GM12865 (cell line): Measurements from ENCODE around the gene CCDC152.
"Not testable (repeated sequence)": the region's sequence is repeated elsewhere in the genome, so short reads cannot be mapped to it uniquely, and the experiment has no call there.

Source experiments
- DNase-seq: peaks from one replicate; pipeline ENCODE4 v3.0.0; 2010; ENCODE audit warnings: low read depth
- H3K4me3 ChIP-seq: 2 replicates; pipeline ENCODE4 v1.5.1; 2011; ENCODE audit warnings: mild to moderate bottlenecking, low read depth, low read length, control low read depth
- TF ChIP-seq, protein P1 (sequence below): IDR thresholded peaks from 2 replicates; pipeline ENCODE4 v1.5.1; 2011; ENCODE audit warnings: low read length, control low read depth, low read depth, inconsistent platforms; ENCODE audit not compliant: insufficient read depth; ENCODE audit errors: missing control alignments

CCDC152 gene

DNA sequence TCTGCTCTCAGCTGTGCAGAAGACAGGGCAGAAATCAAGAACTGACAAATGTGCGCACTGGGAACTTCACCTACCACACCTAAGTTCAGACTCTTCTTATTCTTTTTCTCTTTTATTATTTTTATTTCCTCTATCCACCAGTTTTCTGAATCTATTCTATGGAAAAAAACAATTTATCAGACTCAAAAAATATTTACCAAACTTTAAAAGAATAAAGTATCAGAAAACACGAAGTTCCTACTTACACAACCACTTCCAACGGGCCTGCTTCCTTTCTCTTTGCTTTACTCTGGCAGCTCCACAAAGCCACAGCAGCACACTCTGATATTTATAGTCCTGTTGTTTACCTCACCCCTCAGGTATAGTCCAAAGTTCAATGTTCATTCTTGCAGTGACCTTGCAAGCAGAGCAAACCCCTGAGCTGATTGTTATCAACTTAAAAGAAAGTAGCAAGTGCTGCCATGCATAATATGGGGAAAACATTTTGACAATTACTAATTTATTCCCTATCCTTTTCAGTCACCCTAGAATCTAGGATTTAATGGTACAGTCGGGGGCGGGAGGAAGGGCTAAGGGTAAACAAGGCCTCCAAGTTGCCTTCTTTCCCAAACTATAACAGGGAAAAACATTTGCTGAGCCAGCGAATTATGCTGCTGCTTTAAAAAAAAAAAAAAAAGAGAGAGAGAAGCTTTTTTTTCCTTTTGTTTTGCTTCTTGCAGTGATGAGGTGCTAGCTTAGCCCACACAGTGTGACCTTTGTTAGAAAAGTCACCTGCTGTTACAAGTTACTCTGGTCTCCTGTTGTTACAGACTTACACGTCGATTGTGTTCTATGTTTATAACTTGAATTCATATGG, 55.2 kb downstream of the CCDC152 start, which contains the start of gene SELENOP:
Gene SELENOP (minus strand): TSS at position 302 of the 856 bp plus-strand sequence. CDS start 3,539 bp downstream, outside the sequence.
- no peak for DNase-seq
- TF ChIP-seq, protein P1, sequence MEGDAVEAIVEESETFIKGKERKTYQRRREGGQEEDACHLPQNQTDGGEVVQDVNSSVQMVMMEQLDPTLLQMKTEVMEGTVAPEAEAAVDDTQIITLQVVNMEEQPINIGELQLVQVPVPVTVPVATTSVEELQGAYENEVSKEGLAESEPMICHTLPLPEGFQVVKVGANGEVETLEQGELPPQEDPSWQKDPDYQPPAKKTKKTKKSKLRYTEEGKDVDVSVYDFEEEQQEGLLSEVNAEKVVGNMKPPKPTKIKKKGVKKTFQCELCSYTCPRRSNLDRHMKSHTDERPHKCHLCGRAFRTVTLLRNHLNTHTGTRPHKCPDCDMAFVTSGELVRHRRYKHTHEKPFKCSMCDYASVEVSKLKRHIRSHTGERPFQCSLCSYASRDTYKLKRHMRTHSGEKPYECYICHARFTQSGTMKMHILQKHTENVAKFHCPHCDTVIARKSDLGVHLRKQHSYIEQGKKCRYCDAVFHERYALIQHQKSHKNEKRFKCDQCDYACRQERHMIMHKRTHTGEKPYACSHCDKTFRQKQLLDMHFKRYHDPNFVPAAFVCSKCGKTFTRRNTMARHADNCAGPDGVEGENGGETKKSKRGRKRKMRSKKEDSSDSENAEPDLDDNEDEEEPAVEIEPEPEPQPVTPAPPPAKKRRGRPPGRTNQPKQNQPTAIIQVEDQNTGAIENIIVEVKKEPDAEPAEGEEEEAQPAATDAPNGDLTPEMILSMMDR = no peak
- H3K4me3 ChIP-seq = no peak within 1 kb of the TSS

DNA sequence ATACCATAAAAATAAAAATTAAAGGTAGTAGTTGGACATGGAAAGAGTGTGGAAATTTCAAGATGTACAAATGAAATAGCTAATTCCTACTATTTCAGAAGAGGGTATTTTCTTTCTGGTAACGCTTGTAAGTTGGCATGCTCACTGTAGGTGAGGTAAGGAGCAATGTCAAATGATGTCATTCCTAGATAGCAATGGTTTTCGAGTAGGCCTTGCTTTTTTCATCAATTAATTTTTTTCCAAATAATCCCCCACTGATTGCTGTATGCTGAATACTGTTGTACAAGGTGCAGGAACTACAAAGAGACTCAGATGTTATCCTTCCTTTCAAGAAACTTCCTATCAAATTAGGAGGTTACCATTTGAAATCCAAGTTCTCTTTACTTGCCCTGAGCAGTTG, 56.0 kb downstream of the CCDC152 start:
- DNase-seq = no peak
- no peak overlapping the region for H3K4me3 ChIP-seq

DNA sequence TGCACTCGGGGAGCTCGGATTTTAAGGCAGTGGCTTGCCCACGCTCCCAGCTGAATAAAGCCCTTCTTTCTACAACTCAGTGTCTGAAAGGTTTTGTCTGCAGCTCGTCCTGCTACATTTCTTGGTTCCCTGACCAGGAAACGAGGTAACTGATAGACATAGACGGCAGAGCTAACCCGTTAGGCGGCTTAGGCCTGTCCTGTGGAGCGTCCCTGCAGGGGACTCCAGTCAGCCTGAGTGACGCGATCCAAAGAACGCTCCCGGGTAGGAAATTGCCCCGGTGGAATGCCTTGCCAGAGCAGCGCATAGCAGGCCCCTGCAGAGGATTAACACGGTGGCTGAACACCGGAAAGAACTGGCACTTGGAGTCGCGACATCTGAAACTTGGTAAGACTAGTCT, 56.9 kb downstream of the CCDC152 start:
- TF ChIP-seq, protein P1 = no peak
- DNase-seq = no peak
- no peak overlapping the region for H3K4me3 ChIP-seq

More for the DNA sequence above, 56.0 kb downstream of the CCDC152 start:
- TF ChIP-seq, protein P1 = no peak

DNA sequence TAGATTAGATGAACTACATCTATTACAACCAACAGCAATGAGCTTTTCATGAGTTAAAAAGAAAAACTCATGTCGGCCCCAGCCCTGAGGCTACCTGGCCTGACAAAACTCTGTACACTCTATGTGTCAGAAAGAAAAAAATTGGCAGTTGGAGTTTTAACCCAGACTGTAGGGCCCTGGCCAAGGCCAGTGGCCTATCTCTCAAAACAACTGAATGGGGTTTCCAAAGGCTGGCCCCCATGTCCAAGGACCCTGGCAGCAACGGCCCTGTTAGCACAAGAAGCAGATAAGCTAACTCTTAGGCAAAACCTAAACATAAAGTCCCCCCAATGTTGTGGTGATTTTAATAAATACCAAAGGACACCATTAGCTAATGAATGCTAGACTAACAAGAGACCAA, 59.9 kb downstream of the CCDC152 start:
- not testable (repeated sequence) for H3K4me3 ChIP-seq, DNase-seq

DNA sequence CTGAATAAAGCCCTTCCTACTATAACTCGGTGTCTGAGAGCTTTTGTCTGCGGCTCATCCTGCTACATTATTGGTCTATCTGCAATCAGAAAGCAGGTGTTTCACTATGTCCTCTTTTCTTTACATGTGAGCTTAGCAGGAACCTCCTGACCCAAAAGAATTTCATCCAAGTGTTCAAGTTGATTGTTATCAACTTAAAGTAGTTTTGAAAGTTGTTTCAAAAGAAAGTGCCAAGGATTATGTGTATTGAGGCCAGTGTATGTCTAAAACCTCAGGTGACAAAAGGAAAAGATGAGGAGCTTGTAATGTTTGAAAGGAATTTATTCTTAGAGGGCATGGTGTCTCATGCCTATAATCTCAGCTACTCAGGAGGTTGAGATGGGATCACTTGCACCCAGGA, 63.1 kb downstream of the CCDC152 start:
- H3K4me3 ChIP-seq = no peak overlapping the region
- TF ChIP-seq, protein P1 = no peak
- DNase-seq = no peak

DNA sequence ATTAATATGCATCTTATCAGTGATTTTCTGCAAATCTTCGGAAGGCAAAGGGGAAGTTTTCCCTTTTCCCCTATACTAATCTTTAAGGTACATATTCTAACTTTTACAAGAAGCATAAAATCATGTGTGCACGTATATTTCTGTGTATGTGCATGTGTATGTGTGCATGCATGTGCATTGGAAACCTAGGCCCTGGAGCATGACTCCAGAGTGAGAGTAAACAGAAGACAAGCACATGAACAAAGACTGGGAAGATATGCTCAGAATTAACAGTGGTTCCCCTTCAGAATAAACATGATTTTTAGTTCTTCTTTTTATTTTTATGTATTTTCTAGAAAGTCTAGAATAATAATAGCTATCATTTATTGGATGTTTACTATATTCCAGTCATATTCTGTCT, 65.9 kb downstream of the CCDC152 start:
- H3K4me3 ChIP-seq = no peak overlapping the region
- DNase-seq = no peak
- TF ChIP-seq, protein P1 = no peak

DNA sequence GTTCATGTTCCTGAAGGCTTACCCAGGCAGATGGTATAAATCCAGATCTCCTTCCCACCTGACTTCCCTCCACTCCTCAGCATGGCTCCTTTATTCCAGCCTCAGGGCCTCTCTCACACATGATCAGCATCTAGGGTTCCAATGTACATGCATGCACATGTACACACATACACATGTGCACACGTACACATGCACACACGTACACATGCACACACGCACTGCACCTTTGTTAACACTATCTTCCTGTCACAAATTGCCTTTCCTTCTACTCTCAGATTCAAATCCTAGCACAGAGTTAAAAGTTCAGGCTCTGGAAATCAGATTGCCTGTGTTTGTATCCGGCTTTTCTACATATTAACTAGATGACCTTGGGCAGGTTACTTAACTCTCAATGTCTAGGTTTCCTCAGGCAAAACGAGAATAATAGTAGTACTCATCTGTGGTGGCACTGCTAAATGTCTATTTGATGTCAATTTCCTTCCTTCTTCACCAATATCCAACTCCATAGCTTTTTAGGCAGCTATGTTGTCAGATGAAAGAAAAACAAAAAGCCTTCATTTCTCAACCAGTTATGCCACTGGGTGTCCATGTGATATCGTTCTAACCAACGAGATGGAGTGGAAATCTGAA, 67.8 kb downstream of the CCDC152 start:
- TF ChIP-seq, protein P1 = no peak
- no peak overlapping the region for H3K4me3 ChIP-seq
- no peak for DNase-seq
